ENCODE data around the gene SMC3. TPM values are rescaled to one million over a fixed set of nuclear protein-coding genes. Genes with fewer than 3 reads are reported as not detected.
A peak's percentile ranks its signal among the peaks of the same experiment; 100 is the strongest.
"Not testable (repeated sequence)": the region's sequence is repeated elsewhere in the genome, so short reads cannot be mapped to it uniquely, and the experiment has no call there.

SMC3 gene
- total RNA-seq, 1 experiment from 2014 or later = 18.4 TPM

DNA sequence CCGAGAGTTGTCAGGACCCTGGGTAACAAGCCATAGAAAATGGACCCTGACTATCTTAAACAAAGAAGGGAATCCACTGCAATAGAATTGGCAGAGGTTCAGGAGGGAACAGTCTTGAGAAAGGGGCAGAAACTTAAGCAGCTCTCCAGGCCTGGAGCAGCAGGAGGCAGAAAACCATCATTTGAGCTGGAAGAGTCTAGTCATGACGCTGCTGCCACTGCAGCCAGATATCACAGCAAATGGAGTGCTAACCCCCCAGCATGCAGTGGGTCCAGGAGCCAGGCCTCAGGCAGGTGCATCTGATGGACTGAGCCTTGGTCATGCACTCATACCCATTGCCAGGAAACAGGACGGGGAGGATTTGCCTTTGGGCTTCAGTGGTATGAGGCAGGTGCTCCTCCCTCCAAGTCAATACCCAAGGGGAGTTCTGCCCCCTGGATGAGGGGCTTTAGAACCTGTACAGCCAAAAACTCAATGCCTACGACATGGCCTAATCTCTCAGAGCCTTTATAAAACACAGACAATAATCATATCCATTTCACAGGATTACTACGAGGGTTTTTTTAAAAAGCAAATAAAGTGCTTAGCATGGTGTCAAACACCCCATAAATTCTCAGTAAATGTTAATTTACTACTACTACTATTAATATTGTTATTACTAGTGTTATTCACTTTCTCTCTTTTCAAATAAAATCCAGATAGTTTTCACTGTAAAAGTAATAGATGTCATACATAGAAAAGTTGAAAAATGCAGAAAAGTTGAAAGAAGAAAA, 39.1 kb upstream of the SMC3 start:
- peaks cover 53% of the 10 kb centered on the region for H3K4me1 ChIP-seq (ENCODE audit: insufficient read depth, low read length)
- no peaks in the 10 kb centered on the region for H3K79me2 ChIP-seq (ENCODE audit: low read length)
- no peak overlapping the region; the same call in 1 of the 2 replicates for H3K4me2 ChIP-seq (ENCODE audit: low read length)
- no peak overlapping the region for H2AFZ ChIP-seq (ENCODE audit: low read length)
- no peaks in the 10 kb centered on the region for H3K9me3 ChIP-seq (ENCODE audit: low read length)
- no peak overlapping the region for H3K4me3 ChIP-seq (ENCODE audit: low read length)
- DNase-seq (no peak), ATAC-seq (no peak)
- BruUV-seq (replicated peaks) = no TSS peak
- no peaks in the 10 kb centered on the region for H3K9me2 ChIP-seq (replicated peaks; ENCODE audit: low read length)
- H4K20me1 ChIP-seq (ENCODE audit: low read length) = no peaks in the 10 kb centered on the region
- H3K9ac ChIP-seq (ENCODE audit: low read length) = no peak overlapping the region
- TF ChIP-seq, protein P1, sequence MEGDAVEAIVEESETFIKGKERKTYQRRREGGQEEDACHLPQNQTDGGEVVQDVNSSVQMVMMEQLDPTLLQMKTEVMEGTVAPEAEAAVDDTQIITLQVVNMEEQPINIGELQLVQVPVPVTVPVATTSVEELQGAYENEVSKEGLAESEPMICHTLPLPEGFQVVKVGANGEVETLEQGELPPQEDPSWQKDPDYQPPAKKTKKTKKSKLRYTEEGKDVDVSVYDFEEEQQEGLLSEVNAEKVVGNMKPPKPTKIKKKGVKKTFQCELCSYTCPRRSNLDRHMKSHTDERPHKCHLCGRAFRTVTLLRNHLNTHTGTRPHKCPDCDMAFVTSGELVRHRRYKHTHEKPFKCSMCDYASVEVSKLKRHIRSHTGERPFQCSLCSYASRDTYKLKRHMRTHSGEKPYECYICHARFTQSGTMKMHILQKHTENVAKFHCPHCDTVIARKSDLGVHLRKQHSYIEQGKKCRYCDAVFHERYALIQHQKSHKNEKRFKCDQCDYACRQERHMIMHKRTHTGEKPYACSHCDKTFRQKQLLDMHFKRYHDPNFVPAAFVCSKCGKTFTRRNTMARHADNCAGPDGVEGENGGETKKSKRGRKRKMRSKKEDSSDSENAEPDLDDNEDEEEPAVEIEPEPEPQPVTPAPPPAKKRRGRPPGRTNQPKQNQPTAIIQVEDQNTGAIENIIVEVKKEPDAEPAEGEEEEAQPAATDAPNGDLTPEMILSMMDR (conservative IDR thresholded peaks at IDR 0.05; ENCODE audit: low read depth, low read length) = no peak
- TF ChIP-seq EZH2phosphoT487 (IDR thresholded peaks at IDR 0.05; ENCODE audit: borderline replicate concordance, low read length) = no peak
- no peak for TF ChIP-seq EZH2 (IDR thresholded peaks at IDR 0.05; ENCODE audit: low read length, unreplicated experiment)
- CTCF ChIA-PET = no interaction called here
- no peaks in the 10 kb centered on the region for H3K27me3 ChIP-seq (ENCODE audit: low read length)
- POLR2A ChIA-PET (ENCODE audit: unreplicated experiment) = no interaction called here
- H3K27ac ChIP-seq (ENCODE audit: low read length) = peak overlapping the region; percentile 66; the same call in 1 of the 2 replicates
- no peaks in the 10 kb centered on the region for H3F3A ChIP-seq (ENCODE audit: low read length, unreplicated experiment)
- intact Hi-C loops (cut with micrococcal nuclease) = no loop called here
- no peaks in the 10 kb centered on the region for H3K36me3 ChIP-seq (ENCODE audit: low read depth, low read length)

DNA sequence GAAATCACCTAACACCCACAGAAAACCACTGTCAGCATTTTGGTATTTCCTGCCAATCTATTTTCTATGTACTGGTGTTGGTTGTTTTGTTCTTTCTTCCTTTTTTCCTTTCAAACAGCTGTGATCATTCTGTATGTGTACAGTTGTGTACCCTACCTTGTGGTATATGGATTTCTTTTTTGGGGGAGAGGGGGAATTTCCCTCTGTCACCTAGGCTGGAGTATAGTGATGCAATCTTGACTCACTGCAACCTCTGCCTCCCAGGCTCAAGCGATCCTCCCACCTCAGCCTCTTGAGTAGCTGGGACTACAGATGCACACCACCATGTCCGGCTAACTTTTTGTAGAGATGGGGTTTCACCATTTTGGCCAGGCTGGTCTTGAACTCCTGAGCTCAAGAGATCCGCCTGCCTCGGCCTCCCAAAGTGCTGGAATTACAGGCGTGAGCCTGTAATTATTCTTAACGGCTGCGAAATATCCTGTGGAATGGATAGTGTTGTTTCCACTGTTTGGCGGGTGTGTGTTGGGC, 38.4 kb upstream of the SMC3 start:
- H3K36me3 ChIP-seq (ENCODE audit: low read depth, low read length); intact Hi-C loops (cut with micrococcal nuclease); H2AFZ ChIP-seq (ENCODE audit: low read length); H4K20me1 ChIP-seq (ENCODE audit: low read length); H3K9me2 ChIP-seq (replicated peaks; ENCODE audit: low read length); ATAC-seq; H3K79me2 ChIP-seq (ENCODE audit: low read length); H3K4me3 ChIP-seq (ENCODE audit: low read length); H3K9me3 ChIP-seq (ENCODE audit: low read length); POLR2A ChIA-PET (ENCODE audit: unreplicated experiment); CTCF ChIA-PET; H3F3A ChIP-seq (ENCODE audit: low read length, unreplicated experiment); H3K4me2 ChIP-seq (ENCODE audit: low read length); BruUV-seq (replicated peaks); DNase-seq; H3K9ac ChIP-seq (ENCODE audit: low read length); H3K27me3 ChIP-seq (ENCODE audit: low read length): not testable (repeated sequence)
- Histone ChIP-seq H3K4me1 (ENCODE audit: insufficient read depth, low read length) (peaks cover 51% of the 10 kb centered on the region), H3K27ac (ENCODE audit: low read length) (peak overlapping the region; percentile 66)

DNA sequence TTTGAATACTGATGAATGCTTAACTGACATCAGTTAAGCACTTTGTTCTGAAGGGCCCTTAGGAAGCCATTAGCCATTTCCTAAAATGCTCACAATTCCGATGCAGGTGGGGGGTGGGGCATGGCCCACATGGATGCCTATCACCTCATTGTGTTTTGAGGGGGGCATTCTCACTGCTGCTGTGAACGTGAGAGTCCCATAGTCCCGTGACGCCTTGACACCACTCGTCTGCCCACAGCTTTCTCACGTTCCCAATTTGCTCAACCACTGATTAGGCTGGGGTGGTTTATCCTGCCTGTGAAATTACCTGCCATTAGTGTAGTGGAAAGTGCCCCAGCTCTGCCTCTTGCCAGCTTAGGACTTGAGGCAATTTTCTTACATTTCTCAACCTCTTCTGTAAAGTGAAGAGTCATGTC, 37.9 kb upstream of the SMC3 start:
- BruUV-seq (replicated peaks) = TSS peak; percentile 58
- DNase-seq (no peak), ATAC-seq (no peak)
- no peaks in the 10 kb centered on the region for H3K36me3 ChIP-seq (ENCODE audit: low read depth, low read length)
- ChIA-PET POLR2A (ENCODE audit: unreplicated experiment) (no interaction called here), CTCF (no interaction called here)
- H3K9me3 ChIP-seq (ENCODE audit: low read length) = no peaks in the 10 kb centered on the region
- H3K4me2 ChIP-seq (ENCODE audit: low read length) = peak overlapping the region; percentile 49; the same call in 1 of the 2 replicates
- H3K4me1 ChIP-seq (ENCODE audit: insufficient read depth, low read length) = peaks cover 45% of the 10 kb centered on the region
- H2AFZ ChIP-seq (ENCODE audit: low read length) = no peak overlapping the region
- no peaks in the 10 kb centered on the region for H4K20me1 ChIP-seq (ENCODE audit: low read length)
- H3K79me2 ChIP-seq (ENCODE audit: low read length) = no peaks in the 10 kb centered on the region
- H3K9me2 ChIP-seq (replicated peaks; ENCODE audit: low read length) = no peaks in the 10 kb centered on the region
- no peaks in the 10 kb centered on the region for H3F3A ChIP-seq (ENCODE audit: low read length, unreplicated experiment)
- no peaks in the 10 kb centered on the region for H3K27me3 ChIP-seq (ENCODE audit: low read length)
- intact Hi-C loops (cut with micrococcal nuclease) = no loop called here
- H3K4me3 ChIP-seq (ENCODE audit: low read length) = no peak overlapping the region
- peak overlapping the region; percentile 66 for H3K27ac ChIP-seq (ENCODE audit: low read length)
- peak overlapping the region; percentile 12; the same call in 1 of the 2 replicates for H3K9ac ChIP-seq (ENCODE audit: low read length)
- no peak for TF ChIP-seq EZH2 (IDR thresholded peaks at IDR 0.05; ENCODE audit: low read length, unreplicated experiment)
- TF ChIP-seq, protein P1 (conservative IDR thresholded peaks at IDR 0.05; ENCODE audit: low read depth, low read length) = no peak
- TF ChIP-seq EZH2phosphoT487 (IDR thresholded peaks at IDR 0.05; ENCODE audit: borderline replicate concordance, low read length) = no peak
